ENCODE data around the gene AXIN1.

Gene AXIN1

GRCh38 chr16:305916-306626 is 46.5 kb downstream of the AXIN1 start:
- DNase-seq (ENCODE audit: low spot score): no peak

GRCh38 chr16:303760-304505 is 48.6 kb downstream of the AXIN1 start:
- no peak for DNase-seq (ENCODE audit: low spot score)

DNA sequence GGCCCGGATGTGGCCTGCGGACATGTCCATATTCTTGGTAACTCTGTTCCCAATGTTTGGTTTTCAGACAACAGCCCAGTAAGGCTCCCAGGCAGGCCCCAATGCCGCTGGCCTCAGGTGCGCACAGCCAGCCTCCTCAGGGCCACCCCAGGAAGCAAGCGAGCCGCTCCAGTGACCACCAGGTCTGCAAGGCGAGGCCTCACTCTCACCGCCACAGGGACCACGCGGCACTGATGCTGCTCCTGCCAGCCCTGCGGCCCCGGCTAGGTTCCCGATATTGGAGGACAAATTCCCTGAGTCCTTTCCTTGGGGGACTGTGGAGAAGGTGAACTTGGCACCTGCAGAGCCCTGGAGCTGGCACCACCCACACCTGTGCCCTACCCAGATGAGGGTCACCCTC is 50.6 kb downstream of the AXIN1 start:
- no peak for DNase-seq (ENCODE audit: low spot score)

DNA sequence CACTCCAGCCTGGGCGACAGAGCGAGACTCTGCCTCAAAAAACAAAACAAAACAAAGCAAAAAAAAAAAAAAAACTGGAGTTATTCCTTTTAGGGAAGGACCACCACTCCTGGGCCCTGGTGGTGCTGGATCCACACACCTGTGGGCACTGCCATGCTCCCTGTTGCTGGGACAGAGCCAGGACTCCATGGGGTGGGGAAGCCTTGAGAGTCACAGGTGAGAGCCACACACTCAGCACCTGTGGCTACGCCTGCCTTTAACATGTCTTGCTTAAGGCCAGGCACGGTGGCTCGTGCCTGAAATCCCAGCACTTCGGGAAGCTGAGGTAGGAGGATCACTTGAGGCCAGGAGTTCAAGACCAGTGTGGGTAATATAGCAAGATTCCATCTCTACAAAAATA is 51.3 kb downstream of the AXIN1 start:
- DNase-seq (ENCODE audit: low spot score): no peak

GRCh38 chr16:297832-298231 is 54.7 kb downstream of the AXIN1 start:
- no peak for DNase-seq (ENCODE audit: low spot score)

- DNase-seq (ENCODE audit: low spot score): no peak
Measured at GRCh38 chr16:296806-297510, 55.6 kb downstream of the AXIN1 start.

DNA sequence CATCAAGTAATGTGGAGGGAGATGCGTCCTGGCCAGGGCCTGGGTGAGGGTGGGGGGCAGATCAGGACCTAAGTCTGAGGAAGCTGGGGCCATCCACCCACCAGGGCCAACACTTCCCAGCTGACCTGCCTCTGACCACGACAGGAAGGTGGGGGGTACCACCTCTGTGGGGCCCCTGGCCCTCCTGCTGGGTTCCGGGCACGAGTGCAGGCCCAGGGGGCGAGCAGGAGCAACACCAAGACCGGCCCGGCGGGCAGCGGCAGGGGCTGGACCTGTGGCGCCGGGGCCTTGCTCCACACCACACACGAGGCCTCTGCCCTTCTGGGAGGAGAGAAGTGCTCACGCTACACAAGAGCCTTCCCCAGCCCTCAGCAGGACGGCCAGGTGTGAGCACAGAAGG is 56.2 kb downstream of the AXIN1 start:
- DNase-seq (ENCODE audit: low spot score): no peak

DNA sequence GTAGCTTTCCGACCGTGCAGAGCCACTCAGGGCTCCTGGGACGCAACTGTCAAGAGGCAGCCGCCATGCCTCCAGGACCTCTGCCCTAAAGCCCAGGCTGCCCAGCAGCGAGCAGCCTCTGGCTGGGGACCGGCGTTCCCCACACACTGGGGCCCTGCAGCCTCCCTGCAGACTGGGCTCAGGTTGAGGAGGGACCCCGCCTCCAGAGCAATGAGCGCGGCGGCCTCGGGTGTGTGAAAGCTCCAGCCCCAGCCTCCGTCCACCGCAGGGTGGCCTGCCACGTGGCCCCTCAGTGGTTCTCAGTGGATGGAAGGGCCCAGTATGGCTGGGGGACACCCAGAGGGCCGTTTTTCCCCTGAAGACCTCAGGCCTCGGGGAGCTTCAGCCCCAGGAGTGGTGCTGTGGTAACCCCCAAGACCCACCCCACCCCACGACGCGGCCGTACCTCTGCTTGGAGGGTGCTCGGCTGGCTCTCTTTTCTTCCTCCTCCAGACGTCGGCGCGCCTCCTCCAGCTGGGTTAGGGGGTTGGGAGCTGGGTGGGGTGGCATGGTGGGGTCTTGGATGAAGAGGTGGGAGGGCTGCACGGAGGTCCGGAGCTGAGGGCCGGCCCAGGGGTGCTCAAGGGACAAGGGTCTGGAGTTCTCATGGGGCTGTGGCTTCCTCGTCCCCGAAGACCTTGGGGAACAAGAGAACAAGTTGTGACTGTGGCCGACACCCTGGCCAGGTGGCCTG is 59.3 kb downstream of the AXIN1 start:
- no peak for DNase-seq (ENCODE audit: low spot score)

DNA sequence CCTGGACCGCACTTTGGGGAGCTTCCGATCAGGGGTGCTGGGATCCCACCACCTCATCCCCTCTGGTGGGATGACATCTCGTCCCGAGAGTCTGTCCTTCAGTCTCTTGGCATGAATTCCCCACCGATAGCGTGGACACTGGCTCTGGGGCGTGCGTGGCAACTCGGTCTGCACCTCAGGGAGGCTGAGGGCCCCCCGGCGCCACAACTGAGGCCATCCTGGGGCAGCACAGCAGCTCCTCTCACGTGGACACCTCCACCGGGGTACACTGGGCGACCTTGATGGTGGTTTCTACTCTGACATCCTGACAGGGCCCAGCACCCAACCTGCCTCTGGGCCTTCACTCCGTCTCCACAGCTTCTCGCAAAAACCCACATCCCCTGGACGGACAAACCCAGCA is 61.0 kb downstream of the AXIN1 start:
- no peak for DNase-seq (ENCODE audit: low spot score)

GRCh38 chr16:290681-291405 is 61.7 kb downstream of the AXIN1 start:
- DNase-seq (ENCODE audit: low spot score): no peak

- DNase-seq (ENCODE audit: low spot score): no peak
Measured at GRCh38 chr16:290015-290680, 62.4 kb downstream of the AXIN1 start.

DNA sequence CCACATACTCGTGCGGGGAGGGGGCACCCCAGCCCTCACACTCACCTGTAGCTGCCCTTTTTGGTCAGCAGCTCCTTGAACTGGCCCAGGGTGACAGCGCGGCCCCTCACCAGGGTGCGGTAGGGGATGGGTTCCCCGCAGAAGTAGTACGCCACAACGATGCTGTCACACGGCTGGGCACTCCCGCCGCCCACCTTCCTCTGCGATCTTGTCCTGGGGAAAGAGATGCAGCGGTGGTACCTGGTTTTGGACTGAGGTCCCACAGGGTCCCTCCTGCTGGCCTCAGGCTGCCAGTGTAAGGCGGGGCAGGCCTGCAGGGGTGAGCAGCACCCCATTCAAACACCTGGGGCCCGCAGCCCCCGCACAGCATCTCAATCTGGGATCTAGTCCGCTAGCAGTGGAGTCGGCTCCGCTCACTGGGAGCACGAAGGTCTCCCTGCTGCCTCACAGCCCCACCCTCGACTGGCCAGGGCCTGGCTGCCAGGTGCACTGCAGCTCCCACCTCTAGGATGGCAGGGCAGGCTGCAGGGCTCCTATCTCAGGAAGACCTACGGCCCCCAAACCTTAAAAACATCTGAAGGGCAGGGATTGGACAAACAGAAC is 63.0 kb downstream of the AXIN1 start:
- no peak for DNase-seq (ENCODE audit: low spot score)

- no peak for DNase-seq (ENCODE audit: low spot score)
Measured at GRCh38 chr16:287981-288920, 64.3 kb downstream of the AXIN1 start.

GRCh38 chr16:287298-287811 is 65.2 kb downstream of the AXIN1 start:
- no peak for DNase-seq (ENCODE audit: low spot score)

- DNase-seq (ENCODE audit: low spot score): no peak
Measured at GRCh38 chr16:286491-287297, 65.8 kb downstream of the AXIN1 start.

DNA sequence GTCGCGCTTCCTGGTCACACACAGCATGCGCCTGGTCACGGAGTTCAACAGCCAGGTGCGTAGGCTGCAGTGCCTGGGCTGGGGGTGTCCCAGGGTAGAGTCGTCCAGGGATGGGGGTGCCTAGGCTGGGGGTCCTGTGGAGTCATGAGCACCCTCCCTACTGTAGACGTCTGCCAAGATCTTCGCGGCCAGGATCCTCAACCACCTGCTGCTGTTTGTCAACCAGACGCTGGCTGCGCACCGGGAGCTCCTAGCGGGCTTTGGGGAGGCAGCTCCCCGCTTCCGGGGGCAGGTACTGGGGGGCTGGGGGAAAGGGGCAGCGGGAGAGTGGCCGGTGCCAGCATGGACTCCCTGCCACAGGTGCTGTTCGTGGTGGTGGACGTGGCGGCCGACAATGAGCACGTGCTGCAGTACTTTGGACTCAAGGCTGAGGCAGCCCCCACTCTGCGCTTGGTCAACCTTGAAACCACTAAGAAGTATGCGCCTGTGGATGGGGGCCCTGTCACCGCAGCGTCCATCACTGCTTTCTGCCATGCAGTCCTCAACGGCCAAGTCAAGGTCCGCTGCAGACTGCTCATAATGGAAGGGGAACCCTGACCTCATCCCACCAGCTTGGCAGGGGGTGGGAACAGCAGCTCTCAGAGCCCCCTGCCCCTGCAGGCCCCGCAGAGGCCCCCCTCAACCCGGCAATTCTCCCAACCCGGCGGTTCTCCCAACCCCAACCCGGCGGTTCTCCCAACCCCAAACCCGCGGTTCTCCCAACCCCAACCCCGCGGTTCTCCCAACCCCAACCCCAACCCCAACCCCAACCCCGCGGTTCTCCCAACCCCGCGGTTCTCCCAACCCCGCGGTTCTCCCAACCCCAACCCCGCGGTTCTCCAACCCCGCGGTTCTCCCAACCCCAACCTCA is 67.1 kb downstream of the AXIN1 start:
- no peak for DNase-seq (ENCODE audit: low spot score)

All from SK-N-DZ (cell line).